RWPE1 (cell line): ENCODE data around the gene EPB41L4A.

Experiments
- CTCF ChIA-PET: fragments of 350-600 bp; sonication (Branson Sonifier 250); formaldehyde crosslinking; extraction: SDS; loops from one replicate; lab custom pipeline; 2021; lab: Yijun Ruan, JAX
- POLR2A ChIA-PET: fragments of 400-600 bp; formaldehyde crosslinking; extraction: SDS; loops from one replicate; lab custom pipeline; 2020; ENCODE audit warnings: antibody characterized with exemption; ENCODE audit not compliant: low non-redundant PET; lab: Yijun Ruan, JAX
- DNase-seq: peaks from one replicate; pipeline ENCODE4 v3.0.0; 2012; ENCODE audit warnings: low spot score
- H3K27ac ChIP-seq: fragments of 450-650 bp; 2 replicates; pipeline ENCODE4 v1.5.1; 2017
- CTCF ChIP-seq: fragments of 450-650 bp; conservative IDR thresholded peaks from 2 replicates; pipeline ENCODE4 v1.5.1; 2017; ENCODE audit warnings: low read depth, mild to moderate bottlenecking

The EPB41L4A gene

GRCh38 chr5:112415552-112415951 lies 3.5 kb downstream of the EPB41L4A start:
- DNase-seq: no peak
- no peak overlapping the region for H3K27ac ChIP-seq
- POLR2A ChIA-PET: no interaction called here
- TF ChIP-seq CTCF: no peak
- CTCF ChIA-PET: interaction anchor here (0.6 kb wide), 1 partner anchor 40 kb away, joined by 3 read pairs; no protein-coding TSS in a partner anchor

- DNase-seq: no peak
- H3K27ac ChIP-seq: no peak overlapping the region
- no peak for TF ChIP-seq CTCF
- POLR2A ChIA-PET: no interaction called here
- CTCF ChIA-PET: no interaction called here
These were observed 5.5 kb downstream of the EPB41L4A start for GRCh38 chr5:112413611-112414010.

- CTCF ChIA-PET: no interaction called here
- peak; percentile 71 for DNase-seq
- no peak overlapping the region for H3K27ac ChIP-seq
- POLR2A ChIA-PET: no interaction called here
- TF ChIP-seq CTCF: no peak
These were observed 6.7 kb downstream of the EPB41L4A start for GRCh38 chr5:112412346-112412745.

GRCh38 chr5:112411903-112412302 lies 7.2 kb downstream of the EPB41L4A start:
- POLR2A ChIA-PET: no interaction called here
- DNase-seq: no peak
- CTCF ChIA-PET: no interaction called here
- peak overlapping the region; percentile 7; the same call in 1 of the 2 replicates for H3K27ac ChIP-seq
- no peak for TF ChIP-seq CTCF

GRCh38 chr5:112407666-112408065 lies 11.4 kb downstream of the EPB41L4A start:
- no peak overlapping the region for H3K27ac ChIP-seq
- TF ChIP-seq CTCF: no peak
- ChIA-PET CTCF (interaction anchor here (1.1 kb wide), 2 partner anchors 11 to 41 kb away, joined by 3 to 5 read pairs; partner anchors contain the start of gene EPB41L4A), POLR2A (no interaction called here)
- no peak for DNase-seq

GRCh38 chr5:112407240-112407639 lies 11.8 kb downstream of the EPB41L4A start:
- ChIA-PET CTCF (interaction anchor here (0.7 to 1.1 kb wide), 3 partner anchors 12 to 1286 kb away, joined by 3 to 5 read pairs (median 3); partner anchors contain the start of gene EPB41L4A), POLR2A (no interaction called here)
- no peak for DNase-seq
- no peak for TF ChIP-seq CTCF
- H3K27ac ChIP-seq: no peak overlapping the region
